GM21723 (cell line): ENCODE measurements around the gene TLR10.

Experiments used
- ATAC-seq: cut with Tn5 transposase; IDR thresholded peaks from one replicate; pipeline ENCODE4 v1.9.1; 2021; ENCODE audit warnings: mild to moderate bottlenecking, moderate library complexity; ENCODE audit not compliant: unreplicated experiment

Gene TLR10

DNA sequence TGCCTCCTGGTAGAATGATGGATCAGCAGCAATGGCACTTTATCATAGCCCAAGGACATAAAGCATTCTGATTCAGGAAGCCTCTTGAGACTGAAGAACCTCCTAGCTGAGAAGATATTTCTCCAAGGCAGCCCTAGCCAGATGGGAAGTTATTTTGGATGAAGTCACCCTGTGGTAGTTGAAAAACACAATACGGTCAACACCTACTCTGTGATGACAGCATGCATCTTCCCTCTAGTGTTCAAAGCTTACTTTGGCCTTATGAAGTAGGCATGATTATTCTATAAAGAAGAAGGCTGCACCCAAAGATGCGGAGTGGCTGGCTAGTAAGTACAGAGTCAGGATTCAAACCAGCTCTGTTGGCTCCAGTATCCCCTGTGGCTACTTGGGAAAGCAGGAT lies 47.9 kb downstream of the TLR10 start:
- ATAC-seq, result no peak

- no peak for ATAC-seq
Observed at GRCh38 chr4:38734446-38734845, 48.3 kb downstream of the TLR10 start.

GRCh38 chr4:38733663-38734062 lies 49.1 kb downstream of the TLR10 start:
- no peak for ATAC-seq

- ATAC-seq, result peak; percentile 91
Observed at GRCh38 chr4:38730830-38731646, 51.8 kb downstream of the TLR10 start.

- no peak for ATAC-seq
Observed at GRCh38 chr4:38730493-38730829, 52.3 kb downstream of the TLR10 start.

- no peak for ATAC-seq
Observed at GRCh38 chr4:38728631-38729141, 54.1 kb downstream of the TLR10 start.

GRCh38 chr4:38724475-38724808 lies 58.3 kb downstream of the TLR10 start:
- ATAC-seq, result no peak

- no peak for ATAC-seq
Observed at GRCh38 chr4:38723726-38724474, 58.9 kb downstream of the TLR10 start.

DNA sequence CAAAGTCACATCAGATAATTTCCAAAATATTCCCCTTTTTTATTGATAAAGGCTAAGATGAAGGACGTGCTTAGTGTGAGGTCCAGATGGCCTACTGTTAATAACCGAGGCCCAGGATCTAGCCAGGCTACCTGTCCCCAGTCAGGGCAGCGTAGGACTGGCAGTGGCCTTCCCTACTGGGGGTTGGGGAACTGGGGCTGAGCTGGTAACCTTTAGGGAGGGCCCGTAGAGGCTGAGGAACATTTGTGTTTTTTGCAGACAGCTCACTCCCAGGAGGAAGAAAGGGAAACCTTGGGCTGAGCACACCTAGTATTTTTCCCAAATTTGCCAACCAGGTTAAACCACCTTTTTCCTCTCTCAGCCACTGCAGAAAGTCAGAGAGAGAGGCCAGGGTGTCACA lies 59.7 kb downstream of the TLR10 start:
- ATAC-seq, result no peak
